Neural crest cell (in vitro differentiated cells): ENCODE measurements around the gene RERE. TPM values are rescaled to one million over a fixed set of nuclear protein-coding genes. Genes with fewer than 3 reads are reported as not detected.

Experiments
- DNase-seq: peaks from one replicate; pipeline ENCODE4 v3.0.0; 2021; ENCODE audit warnings: low read depth, mixed read lengths, low spot score
- H3K27ac Mint-ChIP-seq: one replicate; pipeline ENCODE4 v1.8.0; 2021; ENCODE audit warnings: mild to moderate bottlenecking, mixed read lengths; ENCODE audit not compliant: unreplicated experiment
- H3K27me3 Mint-ChIP-seq: 2 replicates; pipeline ENCODE4 v1.8.0; 2021; ENCODE audit warnings: low read depth, mild to moderate bottlenecking, mixed read lengths
- H3K36me3 Mint-ChIP-seq: 2 replicates; pipeline ENCODE4 v1.8.0; 2021; ENCODE audit warnings: low read depth, mild to moderate bottlenecking, mixed read lengths
- H3K4me1 Mint-ChIP-seq: 2 replicates; pipeline ENCODE4 v1.8.0; 2021; ENCODE audit warnings: mixed read lengths
- H3K4me3 Mint-ChIP-seq: one replicate; pipeline ENCODE4 v1.8.0; 2021; ENCODE audit warnings: mild to moderate bottlenecking, mixed read lengths
- H3K9me3 Mint-ChIP-seq: 2 replicates; pipeline ENCODE4 v1.8.0; 2021; ENCODE audit warnings: mixed read lengths
- total RNA-seq: library from RNA; stranded (reverse); gene quantifications from 2 replicates; pipeline ENCODE4 v1.2.1, GENCODE V29; 2021
- TF ChIP-seq, protein P1 (sequence below): fragments of 200-600 bp; sonication (generic); conservative IDR thresholded peaks from 2 replicates; pipeline ENCODE4 v1.5.0; 2021; ENCODE audit warnings: antibody characterized with exemption, mild to moderate bottlenecking

Gene RERE
- total RNA-seq, 1 donor from 2014 or later = 122 TPM

DNA sequence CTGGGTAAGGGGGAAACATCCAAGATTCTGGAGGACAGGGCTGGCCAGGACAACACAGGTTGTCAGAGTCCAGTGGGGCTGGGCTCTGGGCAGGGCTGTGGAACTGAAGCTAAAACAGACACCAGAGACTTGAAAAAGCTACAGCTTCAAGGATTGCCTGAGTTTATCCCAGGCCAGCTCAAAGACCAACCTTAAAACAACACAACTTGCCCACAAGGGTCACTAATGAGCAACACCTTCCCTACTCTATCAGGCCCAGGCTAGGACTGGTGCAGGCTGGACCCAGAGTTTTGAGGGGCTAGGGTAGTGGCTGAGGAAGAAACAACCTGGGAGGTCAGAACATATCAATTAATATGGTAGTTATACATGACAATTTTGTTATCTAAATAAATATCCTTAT lies 338.9 kb downstream of the RERE start:
- no peak overlapping the region for H3K4me3 Mint-ChIP-seq
- H3K36me3 Mint-ChIP-seq = no peaks in the 10 kb centered on the region
- no peaks in the 10 kb centered on the region for H3K9me3 Mint-ChIP-seq
- no peaks in the 10 kb centered on the region for H3K27me3 Mint-ChIP-seq
- no peak overlapping the region for H3K27ac Mint-ChIP-seq
- peaks cover 27% of the 10 kb centered on the region for H3K4me1 Mint-ChIP-seq
- TF ChIP-seq, protein P1, sequence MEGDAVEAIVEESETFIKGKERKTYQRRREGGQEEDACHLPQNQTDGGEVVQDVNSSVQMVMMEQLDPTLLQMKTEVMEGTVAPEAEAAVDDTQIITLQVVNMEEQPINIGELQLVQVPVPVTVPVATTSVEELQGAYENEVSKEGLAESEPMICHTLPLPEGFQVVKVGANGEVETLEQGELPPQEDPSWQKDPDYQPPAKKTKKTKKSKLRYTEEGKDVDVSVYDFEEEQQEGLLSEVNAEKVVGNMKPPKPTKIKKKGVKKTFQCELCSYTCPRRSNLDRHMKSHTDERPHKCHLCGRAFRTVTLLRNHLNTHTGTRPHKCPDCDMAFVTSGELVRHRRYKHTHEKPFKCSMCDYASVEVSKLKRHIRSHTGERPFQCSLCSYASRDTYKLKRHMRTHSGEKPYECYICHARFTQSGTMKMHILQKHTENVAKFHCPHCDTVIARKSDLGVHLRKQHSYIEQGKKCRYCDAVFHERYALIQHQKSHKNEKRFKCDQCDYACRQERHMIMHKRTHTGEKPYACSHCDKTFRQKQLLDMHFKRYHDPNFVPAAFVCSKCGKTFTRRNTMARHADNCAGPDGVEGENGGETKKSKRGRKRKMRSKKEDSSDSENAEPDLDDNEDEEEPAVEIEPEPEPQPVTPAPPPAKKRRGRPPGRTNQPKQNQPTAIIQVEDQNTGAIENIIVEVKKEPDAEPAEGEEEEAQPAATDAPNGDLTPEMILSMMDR = no peak
- no peak for DNase-seq

DNA sequence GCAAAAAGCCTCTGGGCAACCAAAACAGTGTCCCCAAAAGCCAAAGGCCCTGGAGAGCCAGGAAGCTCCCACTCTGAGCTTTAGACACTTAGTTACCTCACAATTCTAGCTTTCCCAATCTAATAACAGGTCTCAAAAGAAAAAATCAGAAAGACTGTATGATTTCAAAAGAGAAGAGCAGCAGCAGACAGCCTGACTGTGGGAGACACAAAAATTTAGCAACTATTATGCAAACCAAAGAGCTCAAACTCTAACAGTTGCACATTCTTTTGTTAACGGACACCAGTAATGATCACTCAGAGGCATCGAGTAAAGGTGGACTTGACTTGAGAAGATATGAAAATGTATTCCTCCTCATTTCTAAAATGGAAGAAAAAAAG lies 339.5 kb downstream of the RERE start:
- H3K36me3 Mint-ChIP-seq = no peaks in the 10 kb centered on the region
- no peak for DNase-seq
- H3K27me3 Mint-ChIP-seq = no peaks in the 10 kb centered on the region
- H3K4me1 Mint-ChIP-seq = peaks cover 32% of the 10 kb centered on the region
- no peak overlapping the region for H3K4me3 Mint-ChIP-seq
- H3K27ac Mint-ChIP-seq = no peak overlapping the region
- H3K9me3 Mint-ChIP-seq = no peaks in the 10 kb centered on the region
- TF ChIP-seq, protein P1 = no peak

DNA sequence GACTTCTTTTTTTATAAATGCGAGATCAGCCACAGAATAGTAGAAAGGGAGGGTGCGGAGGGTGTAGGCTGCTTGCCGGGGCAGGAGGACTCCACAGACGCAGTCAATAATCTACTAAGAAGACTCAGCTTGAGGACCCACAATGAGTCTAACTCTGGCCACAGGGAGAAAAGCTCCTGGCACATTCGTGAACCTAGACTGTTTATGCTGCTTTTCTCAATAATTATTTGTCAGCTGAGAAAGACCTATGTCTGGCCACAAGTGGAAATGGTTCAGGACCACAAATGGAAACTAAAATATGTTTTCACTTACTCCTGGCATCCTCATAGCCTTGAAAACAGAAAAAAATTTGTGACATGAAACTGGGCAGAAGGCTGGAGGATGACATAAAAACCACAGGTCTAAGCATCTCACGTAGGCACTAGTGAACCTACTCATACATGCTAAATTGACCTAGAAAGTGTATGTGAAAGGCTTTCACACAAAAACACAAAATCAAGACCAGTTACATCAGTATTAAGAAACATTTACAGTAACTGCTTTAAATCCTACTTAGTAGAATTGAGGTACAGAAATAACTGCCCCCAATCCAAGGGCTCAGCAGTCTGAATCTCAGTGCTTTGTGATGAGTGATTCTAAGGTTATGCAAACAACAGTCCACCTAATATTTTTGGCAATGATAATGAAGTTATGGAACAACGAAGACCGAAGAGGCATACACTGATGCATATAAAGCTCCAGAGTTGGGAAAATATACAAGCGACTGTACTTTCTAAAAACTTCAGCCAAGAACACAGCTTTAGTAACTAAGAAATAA lies 340.1 kb downstream of the RERE start:
- Mint-ChIP-seq H3K4me1 (peaks cover 34% of the 10 kb centered on the region), H3K36me3 (no peaks in the 10 kb centered on the region), H3K27ac (no peak overlapping the region), H3K4me3 (no peak overlapping the region), H3K27me3 (no peaks in the 10 kb centered on the region), H3K9me3 (no peaks in the 10 kb centered on the region)
- no peak for DNase-seq
- TF ChIP-seq, protein P1 = no peak

DNA sequence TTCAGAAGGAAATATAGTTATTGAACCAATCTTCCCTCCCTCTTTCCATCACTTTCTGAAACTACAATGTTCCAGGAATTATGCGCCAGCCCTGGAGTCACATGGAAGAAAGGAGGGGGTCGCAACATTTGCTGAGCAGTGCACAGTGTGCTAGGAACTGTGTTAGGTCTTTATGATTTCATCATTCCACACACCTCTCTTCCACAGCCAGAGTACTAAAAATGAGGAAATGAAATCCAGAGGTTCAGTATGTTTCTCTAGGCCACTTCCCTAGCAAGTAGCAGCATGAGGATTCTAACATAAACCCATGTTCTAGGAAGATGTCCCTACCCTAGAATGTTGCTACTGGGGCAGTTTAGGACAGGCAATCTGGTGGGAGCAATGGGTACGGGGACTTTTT lies 341.4 kb downstream of the RERE start:
- Mint-ChIP-seq H3K36me3 (no peaks in the 10 kb centered on the region), H3K4me1 (peaks cover 32% of the 10 kb centered on the region), H3K27me3 (no peaks in the 10 kb centered on the region), H3K4me3 (no peak overlapping the region), H3K27ac (peak overlapping the region; percentile 68), H3K9me3 (no peaks in the 10 kb centered on the region)
- TF ChIP-seq, protein P1 = no peak
- no peak for DNase-seq

DNA sequence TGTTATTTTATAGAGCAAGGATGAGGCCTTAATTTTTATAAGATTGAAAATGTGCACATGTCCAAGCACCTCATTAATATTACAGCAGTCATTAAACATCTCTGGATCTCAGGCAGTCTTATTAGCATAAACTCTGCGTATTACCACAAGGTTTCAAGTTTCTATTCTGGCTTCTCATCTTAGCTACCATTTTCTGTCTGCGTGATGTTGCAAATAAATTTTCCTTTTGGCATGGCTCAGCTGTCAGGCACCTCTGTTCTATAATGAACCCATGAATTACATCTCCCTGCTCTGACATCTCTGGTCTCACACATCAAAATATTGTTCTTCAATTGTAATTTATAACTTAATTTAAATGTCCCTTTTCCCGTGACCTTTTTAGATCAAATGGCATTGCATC lies 343.1 kb downstream of the RERE start:
- no peak for DNase-seq
- Mint-ChIP-seq H3K9me3 (no peaks in the 10 kb centered on the region), H3K4me1 (peaks cover 29% of the 10 kb centered on the region), H3K36me3 (no peaks in the 10 kb centered on the region), H3K27ac (no peak overlapping the region), H3K4me3 (no peak overlapping the region), H3K27me3 (no peaks in the 10 kb centered on the region)
- TF ChIP-seq, protein P1 = no peak
